GM18858 (cell line): Measurements from ENCODE around the gene CHI3L1.

Source experiments
- ATAC-seq: cut with Tn5 transposase; IDR thresholded peaks from one replicate; pipeline ENCODE4 v1.9.1; 2021; ENCODE audit not compliant: unreplicated experiment

Gene CHI3L1

DNA sequence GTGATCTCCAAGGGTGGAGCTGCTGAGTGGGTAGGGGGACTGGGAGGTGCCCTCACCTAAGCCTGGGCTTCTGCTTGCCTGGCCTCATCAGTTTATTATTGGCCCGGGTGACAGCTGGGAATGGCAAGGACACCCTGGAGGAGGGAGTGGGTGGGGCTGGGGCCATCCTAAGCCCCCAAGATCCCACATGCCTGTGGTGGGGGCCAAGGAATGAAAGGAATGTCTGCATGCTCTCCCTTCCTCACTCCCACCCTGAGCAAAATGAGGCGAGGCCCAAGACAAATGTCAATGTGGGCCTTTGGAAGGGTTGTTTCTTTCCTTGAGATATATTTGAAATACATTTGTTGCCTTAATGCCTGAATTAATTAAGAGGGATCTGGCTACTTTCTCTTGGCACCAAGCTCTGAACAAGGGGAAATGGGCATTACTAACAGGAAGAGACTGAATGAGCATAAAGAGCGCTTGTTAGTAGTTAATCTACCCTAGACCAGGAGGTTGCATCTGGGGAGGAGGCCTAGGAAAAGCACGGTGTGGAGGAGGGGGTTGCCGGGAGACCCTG is 19.7 kb upstream of the CHI3L1 start:
- no peak for ATAC-seq

DNA sequence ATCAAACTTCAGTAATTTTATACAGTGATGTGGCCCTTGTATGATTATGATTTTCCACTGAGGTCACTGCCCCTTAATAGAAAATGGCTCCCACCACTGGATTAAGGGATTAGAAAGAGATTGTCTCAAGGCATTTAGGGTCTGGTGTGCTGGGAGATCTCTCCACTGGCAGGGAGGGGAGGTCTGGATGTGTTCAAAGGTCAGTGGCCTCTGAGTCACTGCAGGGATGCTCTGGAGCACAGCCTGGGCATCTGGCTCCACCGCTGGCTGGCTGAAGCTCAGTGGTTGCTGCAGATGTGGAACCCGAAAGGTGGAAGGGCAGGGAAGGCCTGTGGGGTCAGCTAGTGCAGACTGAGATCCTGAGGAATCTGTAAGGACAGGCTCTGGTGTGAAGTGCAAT is 18.3 kb upstream of the CHI3L1 start:
- ATAC-seq: no peak

DNA sequence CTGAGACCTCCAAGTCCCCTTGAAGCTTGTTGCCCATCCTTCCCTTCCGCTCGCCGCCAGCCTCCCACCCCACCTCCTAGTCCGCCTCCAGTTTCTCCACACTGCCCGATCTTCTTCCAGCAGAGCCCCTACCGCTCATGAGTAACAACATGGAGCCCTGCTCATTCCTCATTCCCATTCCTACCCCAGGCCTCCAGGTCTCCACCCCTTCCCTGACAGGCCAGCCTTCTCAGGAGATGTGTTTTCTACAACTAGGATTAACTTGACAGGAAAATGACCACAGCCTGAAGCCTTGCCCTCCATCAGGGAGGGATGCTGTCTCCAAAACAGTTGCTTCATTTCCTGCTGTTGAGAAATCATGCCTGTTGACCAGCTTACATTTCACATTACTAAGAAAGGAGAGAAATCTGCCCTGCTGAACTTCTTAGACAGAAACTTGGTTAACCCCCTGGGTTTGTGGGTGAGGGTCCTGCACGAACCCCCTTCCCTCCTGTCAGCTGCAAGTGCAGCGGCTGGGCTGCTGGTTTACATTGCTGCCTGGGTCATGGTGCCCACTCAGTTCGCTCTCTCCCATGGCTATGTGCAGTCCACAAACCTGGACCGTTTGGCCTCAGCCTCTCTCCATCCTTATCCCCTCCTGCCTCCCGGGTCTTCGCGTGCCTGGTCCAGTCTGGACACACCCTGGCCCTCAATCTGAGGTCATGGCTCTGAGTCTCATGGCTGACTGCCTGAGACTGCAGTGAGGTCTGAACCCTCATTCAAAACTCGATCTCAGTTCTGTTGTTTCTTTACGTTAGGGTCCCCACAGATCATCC is 16.1 kb upstream of the CHI3L1 start:
- ATAC-seq: no peak

DNA sequence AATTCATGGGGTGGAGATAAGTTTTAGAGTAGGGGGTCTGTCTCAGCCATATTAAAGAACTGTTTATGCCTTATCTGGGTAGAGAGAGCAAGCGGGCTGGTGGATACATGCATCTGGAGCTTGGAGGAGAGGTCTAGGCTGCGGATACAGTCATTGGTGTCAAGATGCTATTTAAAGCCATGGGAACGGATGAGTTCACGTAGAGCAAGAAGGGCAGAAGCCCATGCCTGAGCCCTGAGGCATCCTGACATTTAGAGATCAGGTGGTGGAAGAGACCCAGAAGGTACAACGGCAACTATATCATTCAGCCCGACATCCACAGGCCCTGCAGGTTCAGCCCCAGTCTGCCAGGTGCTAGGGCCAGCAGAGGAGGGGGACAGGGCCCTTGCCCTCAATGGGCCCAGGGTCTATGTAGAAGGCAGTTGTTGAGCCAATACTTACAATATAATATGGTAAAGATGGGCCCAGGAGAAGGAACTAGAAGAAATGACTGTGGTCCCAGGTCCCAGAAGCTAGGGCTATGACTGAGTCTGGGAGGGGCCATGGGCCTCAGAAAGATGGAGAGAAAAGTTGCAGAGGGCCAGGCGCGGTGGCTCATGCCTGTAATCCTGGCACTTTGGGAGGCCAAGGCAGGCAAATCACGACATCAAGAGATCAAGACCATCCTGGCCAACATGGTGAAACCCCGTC is 15.2 kb upstream of the CHI3L1 start:
- no peak for ATAC-seq

DNA sequence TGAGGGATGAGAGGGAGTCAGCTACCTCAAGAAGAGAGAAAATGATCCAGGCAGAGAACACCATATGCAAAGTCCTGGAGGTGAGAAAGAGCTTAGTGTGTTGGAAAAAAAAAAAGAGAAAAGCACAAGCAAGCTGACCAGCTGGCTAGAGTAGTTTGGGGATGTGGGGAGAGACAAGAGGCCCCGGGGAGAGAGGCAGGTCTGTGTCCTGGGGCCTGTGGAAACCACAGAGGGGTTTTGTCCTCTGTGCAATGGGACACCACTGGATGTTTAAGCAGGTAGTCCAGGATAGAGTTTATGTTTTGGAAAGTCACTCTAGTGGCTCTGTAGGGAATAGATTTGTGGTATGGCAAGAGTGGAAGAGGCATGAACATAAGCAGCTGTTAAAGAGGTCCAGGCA is 14.4 kb upstream of the CHI3L1 start:
- no peak for ATAC-seq

DNA sequence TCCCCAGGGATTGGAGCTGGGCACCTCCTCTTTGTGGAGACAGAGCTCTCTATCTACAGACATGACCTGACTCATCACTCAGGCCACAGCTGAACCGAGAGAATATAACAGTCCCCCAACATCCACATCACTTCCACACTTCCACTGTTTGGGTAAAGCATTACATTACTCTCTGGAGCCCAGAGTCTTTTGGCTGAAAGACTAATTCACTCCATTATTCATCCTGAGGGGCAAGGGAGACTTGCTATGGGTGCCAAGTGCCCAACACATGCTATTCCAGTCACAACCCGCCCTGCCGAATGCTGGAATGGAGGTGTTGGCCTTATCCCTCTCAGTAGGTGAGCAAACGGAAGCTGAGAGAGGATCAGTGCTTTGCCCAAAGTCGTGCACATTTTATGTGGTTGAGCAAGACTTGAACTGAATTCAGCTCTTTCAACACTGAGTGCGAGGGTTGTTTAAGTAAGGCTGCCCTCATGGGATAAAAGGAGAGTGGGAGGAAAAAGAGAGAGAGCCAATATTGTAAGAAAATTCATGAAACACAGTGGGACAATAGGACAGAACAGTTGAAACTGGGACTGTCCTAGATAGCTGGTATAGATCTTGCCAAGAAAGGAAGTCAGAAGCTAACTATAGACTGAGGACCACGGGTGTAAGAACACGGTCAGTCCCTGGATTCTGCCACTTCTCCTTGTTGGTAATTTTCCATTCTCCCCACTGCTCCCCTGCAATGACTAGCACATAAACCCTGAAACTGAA is 13.5 kb upstream of the CHI3L1 start:
- no peak for ATAC-seq

DNA sequence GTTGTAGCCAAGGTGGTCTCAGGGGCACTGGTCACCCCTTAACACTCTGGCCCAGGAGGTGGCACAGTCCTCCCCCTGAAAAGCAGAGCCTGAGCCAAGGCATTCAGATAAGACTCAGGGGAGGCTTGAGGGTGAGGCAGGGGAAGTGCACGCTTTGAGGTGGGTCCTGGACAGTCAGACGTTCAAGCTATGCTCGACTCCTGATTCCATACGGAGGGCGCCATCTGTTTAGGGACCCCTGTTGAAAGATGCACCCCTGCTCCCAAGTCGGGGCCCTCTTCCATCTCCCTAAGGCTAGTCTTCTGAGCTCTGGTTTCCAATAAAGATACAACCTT is 12.9 kb upstream of the CHI3L1 start:
- ATAC-seq: no peak

DNA sequence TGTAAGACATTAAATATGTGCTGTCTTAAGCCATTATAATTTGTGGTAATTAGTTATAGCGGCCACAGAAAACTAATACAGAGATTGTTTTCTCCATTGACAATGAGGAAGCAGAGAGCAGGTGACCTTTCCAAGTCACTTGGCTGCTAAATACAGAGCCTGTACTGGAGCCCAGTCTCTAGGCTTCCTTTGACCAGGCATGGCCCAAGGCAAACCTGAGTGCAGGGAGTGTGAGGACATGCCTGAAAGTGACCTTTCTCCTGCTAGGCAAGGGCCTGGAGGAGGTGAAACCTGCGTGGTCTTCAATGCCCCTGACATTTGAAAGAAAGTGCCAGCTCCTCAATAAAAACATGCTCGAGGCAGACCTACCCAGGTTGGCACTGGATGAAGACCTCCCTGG is 12.5 kb upstream of the CHI3L1 start:
- ATAC-seq: no peak

DNA sequence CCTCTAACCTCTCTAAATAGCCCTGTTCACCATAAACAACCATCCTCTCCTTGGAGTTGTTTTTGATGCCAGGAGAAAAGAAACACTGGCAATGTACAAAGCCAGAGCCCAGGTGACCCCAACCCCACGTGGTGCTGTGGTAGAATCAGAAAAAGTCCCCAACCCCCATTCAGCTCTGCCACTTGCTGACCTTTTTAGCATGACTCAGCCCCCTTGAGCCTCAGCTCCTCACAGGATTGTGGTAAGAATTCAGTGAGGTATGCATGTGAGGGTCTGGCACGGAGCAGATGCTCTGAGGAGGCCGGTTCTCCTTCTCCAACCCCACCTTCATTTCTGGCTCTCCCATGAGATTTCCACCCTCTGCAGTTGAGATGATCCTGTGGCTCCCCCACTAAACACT is 11.1 kb upstream of the CHI3L1 start:
- no peak for ATAC-seq

DNA sequence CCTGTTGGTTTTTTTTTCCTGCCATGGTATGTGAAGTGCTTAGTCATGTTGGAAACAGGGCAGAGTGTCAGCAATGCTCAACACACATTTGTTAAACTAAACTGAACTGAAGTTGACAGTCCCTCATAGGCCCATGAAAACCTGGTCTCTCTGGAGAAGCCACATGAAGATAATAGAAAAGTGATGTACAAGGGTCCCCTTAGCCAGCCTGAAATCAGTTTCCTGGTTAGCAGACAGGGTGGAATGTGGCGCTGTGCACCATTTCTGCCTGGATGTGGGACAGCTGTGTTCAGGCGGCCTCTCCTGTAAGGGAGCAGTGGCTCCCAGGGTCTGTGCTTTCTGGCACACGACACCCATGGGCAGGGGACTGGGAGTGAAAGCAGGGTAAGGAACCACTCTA is 9.9 kb upstream of the CHI3L1 start:
- ATAC-seq: no peak

DNA sequence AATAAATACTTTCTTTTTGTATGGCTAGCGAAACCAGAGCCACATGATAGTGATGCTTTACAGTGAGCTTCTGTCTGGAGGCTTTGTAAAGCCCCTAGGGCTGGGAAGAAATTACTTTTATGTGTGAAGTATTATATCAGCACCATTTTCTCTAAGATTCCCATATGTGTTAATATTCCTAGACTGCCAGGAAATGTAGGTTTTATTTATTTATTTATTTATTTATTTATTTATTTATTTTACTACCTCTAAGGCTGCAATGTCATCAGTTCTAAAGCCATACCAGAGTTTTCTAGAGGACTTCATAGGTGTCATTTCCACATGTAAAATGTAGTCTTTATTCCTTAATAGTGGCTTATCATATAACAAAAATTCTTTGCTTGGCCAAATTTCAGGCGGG is 4.4 kb upstream of the CHI3L1 start:
- no peak for ATAC-seq

DNA sequence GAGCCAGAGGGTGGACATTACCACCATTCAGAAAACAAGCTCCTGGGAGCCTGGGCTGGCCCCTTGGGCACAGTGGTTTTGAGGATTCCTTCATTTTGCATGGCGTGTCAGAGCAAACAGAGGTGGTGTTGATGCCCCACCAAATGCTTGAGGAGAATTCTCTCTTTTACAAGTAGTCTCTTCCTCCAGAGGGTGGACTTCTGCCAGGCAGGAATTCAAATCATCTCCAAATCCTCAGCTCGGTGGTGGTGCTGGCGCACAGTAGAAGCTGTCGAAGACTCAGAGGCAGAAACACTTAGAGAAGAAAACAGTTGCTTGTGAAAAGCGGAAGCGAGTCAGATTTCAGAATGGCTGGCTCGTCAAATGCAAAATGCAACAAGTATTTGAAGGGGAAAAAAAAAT is 3.4 kb upstream of the CHI3L1 start:
- no peak for ATAC-seq

DNA sequence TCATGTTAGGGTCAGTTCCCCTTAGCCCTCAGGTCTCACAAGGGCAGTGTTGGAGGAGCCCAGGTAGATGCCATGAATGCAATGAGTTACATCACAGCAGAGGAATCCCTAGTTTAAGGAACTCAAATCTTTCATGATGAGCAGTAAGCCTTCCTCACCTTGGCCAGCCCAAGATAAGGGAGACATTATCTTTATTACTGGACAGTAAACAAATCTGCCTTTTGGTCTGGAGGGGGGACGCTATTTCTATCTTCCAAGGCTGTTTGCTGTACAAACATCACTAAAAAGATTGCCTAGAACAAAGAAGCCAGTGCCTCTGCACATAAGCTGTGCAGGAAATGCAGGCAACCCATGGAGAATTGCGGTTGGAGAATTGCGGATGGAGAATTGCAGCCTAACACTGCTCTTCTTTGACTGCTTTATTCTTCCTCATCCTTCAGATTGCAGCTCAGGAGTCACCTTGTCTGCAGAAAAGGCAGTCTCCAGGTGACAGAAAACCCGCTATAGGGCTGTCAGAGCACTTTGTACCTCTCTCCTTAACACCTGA is 2.3 kb upstream of the CHI3L1 start:
- no peak for ATAC-seq

DNA sequence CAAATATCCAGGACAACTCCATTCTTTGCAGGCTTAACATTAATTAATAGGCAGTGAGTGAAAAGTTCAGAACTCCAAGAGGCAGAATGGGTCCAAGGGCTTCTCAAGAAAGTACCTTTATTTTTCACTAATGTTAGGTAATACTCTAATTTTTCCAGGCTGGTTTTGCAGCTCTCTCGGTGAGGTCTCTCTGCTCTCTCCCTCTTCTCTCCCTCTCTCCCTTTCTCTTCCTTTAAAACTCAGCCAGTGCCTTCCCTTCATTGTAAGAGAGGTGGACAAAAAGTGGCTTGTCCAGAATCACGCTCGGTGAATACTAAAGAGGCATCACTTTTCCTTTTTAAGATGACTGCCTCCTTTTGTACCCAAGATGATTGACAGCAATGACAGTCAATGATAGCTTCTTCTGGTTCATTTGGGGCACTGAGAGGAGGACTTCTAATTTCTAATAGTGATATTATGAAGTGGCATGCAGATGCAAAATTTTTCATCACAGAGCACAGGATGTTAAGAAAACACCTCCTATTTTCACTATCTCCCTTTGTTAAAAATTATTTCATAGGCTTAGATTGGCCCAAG is 1.3 kb upstream of the CHI3L1 start:
- no peak for ATAC-seq

DNA sequence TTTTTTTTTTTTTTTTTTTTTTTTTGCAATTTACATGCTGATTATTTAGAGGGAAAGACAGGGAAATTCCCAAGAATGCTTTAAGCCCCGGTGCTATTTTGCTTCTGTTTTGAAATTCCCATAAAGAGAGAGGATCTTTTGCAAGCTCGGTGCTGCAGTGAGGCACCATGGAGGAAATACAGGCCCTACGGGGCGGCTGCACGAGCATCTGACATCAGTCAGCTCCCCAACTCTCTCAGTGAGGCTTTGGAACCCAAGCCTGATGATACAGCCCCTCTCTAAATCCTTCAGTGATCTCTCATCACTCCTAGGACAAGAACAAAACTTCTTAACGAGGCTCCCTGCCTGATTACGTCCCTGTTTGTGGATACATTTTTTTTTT is 791 bp upstream of the CHI3L1 start:
- ATAC-seq: no peak

DNA sequence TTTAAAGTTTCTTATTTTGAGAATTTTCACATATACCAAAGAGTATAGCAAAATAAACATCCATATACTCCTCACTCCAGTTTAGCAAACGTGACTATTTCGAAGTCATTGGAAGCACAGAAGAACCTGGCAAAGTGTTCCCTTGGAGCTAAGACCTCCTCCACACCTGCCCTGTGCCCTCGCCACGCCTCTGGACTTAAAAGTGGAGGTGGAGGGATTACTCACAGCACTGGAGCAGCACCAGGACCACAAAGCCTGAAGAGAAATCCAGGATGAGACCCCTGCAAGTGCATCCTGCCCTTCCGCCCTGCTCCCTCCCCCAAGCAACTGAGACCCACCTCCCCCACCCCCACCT is 436 bp downstream of the CHI3L1 start:
- ATAC-seq: no peak

DNA sequence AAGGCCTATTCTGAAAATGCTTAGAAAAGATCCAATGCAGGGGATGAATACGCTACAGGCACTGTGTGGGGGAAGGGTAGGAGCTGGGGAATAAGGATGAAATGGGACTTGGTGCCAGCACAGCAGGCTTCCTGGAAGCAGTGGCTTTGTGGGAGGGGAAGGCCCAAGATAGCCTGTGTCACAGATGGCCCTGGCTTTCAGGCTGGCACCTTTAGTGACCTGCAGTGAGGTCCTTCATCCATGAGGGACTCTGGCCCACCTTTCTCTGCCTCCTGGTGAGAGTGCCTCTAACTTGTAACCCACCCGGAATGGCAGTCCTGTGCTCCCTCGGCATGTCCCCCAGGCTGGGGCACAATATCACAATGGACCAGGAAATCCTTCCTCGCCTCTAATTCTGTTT is 919 bp downstream of the CHI3L1 start:
- ATAC-seq: no peak

DNA sequence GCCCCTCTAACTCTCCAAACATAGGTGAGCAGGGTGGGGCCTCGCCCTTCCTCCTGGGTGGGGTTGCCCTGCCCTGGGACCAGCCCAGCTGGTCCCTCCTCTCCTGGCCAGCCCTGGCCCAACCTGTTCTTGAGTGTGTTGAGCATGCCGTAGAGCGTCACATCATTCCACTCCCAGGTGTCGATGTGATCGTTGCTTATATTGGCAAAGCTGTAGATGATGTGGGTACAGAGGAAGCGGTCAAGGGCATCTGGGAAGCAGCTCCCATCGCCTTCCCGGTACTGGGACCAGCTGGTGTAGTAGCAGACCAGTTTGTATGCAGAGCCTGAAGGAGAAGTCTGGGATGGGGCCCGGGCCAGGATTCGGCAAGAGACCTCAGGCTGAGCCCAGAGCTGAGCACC is 1.4 kb downstream of the CHI3L1 start:
- no peak for ATAC-seq

DNA sequence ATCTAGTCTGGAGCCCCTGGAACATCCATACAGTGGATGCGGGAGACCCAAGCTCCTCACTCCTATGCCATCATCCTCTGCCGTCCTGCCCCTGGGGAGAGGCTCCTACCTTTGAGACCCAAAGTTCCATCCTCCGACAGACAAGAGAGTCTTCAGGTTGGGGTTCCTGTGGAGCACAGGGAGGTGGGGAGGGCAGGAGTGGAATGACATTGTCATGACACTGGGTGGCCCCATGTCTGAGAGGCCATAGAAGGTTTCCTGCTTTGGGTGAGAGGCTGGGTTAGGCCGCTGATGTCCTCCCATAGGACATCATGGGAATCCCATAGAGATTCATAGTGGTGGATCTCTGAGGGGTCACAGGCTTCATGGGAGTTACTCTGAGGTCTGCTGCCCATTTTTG is 2.0 kb downstream of the CHI3L1 start:
- no peak for ATAC-seq

DNA sequence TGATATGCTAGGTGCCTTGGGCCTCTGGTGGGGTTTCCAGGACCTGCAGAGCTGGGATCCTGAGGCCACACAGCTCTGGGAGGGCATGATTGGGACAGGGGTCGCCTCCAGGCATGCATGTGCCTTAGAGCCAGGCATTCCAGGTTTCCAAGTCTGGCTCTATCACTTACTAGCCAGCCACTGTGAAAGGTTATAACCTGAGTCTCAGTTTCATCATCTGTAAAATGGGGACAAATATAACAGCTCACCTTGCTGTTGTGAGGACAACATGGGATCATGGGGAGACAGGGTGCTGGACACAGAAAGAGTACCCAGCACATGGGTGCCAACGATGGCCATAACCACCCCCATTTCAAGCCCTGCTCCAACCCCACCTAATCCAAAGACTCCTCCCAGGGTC is 2.7 kb downstream of the CHI3L1 start:
- ATAC-seq: no peak

DNA sequence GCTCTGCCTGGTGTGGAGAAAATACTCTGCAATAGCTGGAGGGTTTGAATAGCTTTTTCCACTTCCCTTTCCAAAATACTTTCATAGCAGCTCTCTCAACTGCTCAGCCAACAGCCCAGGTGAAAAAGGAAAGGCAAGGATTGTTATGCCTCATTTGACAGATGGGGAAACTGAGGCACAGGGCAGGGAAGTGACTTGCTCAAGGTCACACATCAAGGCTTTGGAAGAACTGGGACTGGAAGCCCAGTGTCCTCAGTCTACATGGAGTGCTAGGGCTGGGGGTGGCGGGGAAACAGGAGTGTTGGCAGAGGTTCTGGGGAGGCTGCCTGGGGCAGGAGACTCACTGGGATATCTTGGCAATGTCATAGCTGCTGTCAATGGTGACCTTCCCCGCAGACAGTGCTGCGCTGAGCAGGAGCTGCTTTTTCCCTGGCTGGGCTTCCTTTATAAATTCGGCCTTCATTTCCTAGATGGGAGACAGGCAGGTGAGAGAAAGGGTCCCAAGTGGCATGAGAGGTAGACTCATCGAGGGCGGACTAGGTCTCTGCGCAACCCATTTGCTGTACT is 4.0 kb downstream of the CHI3L1 start:
- ATAC-seq: no peak
